ENCODE data around the gene LMBR1. TPM values are rescaled to one million over a fixed set of nuclear protein-coding genes. Genes with fewer than 3 reads are reported as not detected.

LMBR1 gene
- polyA plus RNA-seq, 1 experiment, result 5.3 TPM

- no peak for DNase-seq (ENCODE audit: low read depth)
- ChIA-PET POLR2A (no interaction called here), CTCF (interaction anchor here (0.9 to 1.1 kb wide), 2 partner anchors 14 to 15 kb away, joined by 4 to 5 read pairs; no protein-coding TSS in a partner anchor)
- TF ChIP-seq CTCF (IDR thresholded peaks at IDR 0.05; ENCODE audit: insufficient read depth, low read depth, low read length), result no peak
- Histone ChIP-seq H3K27me3 (ENCODE audit: control insufficient read depth, insufficient read depth, low read length) (no peaks in the 10 kb centered on the region), H3K36me3 (ENCODE audit: control insufficient read depth, insufficient read depth, low read length) (no peaks in the 10 kb centered on the region), H3K4me3 (ENCODE audit: low read depth, low read length) (no peak overlapping the region)
These were observed 115.5 kb downstream of the LMBR1 start for GRCh38 chr7:156777364-156778069.

GRCh38 chr7:156776527-156776926 is 116.5 kb downstream of the LMBR1 start:
- TF ChIP-seq CTCF (IDR thresholded peaks at IDR 0.05; ENCODE audit: insufficient read depth, low read depth, low read length), result no peak
- Histone ChIP-seq H3K4me3 (ENCODE audit: low read depth, low read length) (no peak overlapping the region), H3K27me3 (ENCODE audit: control insufficient read depth, insufficient read depth, low read length) (no peaks in the 10 kb centered on the region), H3K36me3 (ENCODE audit: control insufficient read depth, insufficient read depth, low read length) (no peaks in the 10 kb centered on the region)
- ChIA-PET CTCF (interaction anchor here (0.6 to 1.1 kb wide), 2 partner anchors 13 to 127 kb away, joined by 3 to 4 read pairs; no protein-coding TSS in a partner anchor), POLR2A (no interaction called here)
- DNase-seq (ENCODE audit: low read depth), result no peak

- POLR2A ChIA-PET, result no interaction called here
- H3K36me3 ChIP-seq (ENCODE audit: control insufficient read depth, insufficient read depth, low read length), result no peaks in the 10 kb centered on the region
- CTCF ChIA-PET, result interaction anchor here (2.5 kb wide), 1 partner anchor 11 kb away, joined by 8 read pairs; no protein-coding TSS in a partner anchor
- no peak for DNase-seq (ENCODE audit: low read depth)
- H3K4me3 ChIP-seq (ENCODE audit: low read depth, low read length), result no peak overlapping the region
- no peak for TF ChIP-seq CTCF (IDR thresholded peaks at IDR 0.05; ENCODE audit: insufficient read depth, low read depth, low read length)
- no peaks in the 10 kb centered on the region for H3K27me3 ChIP-seq (ENCODE audit: control insufficient read depth, insufficient read depth, low read length)
These were observed 119.0 kb downstream of the LMBR1 start for GRCh38 chr7:156773966-156774365.

GRCh38 chr7:156772725-156773124 is 120.3 kb downstream of the LMBR1 start:
- TF ChIP-seq CTCF (IDR thresholded peaks at IDR 0.05; ENCODE audit: insufficient read depth, low read depth, low read length), result no peak
- ChIA-PET POLR2A (no interaction called here), CTCF (interaction anchor here (2.5 kb wide), 1 partner anchor 9 kb away, joined by 8 read pairs; no protein-coding TSS in a partner anchor)
- DNase-seq (ENCODE audit: low read depth), result no peak
- no peaks in the 10 kb centered on the region for H3K27me3 ChIP-seq (ENCODE audit: control insufficient read depth, insufficient read depth, low read length)
- no peak overlapping the region for H3K4me3 ChIP-seq (ENCODE audit: low read depth, low read length)
- no peaks in the 10 kb centered on the region for H3K36me3 ChIP-seq (ENCODE audit: control insufficient read depth, insufficient read depth, low read length)

GRCh38 chr7:156768698-156769472 is 124.1 kb downstream of the LMBR1 start:
- CTCF ChIA-PET, result interaction anchor here (0.6 to 1.2 kb wide), 3 partner anchors 17 to 1856 kb away, joined by 3 to 4 read pairs (median 3); no protein-coding TSS in a partner anchor
- no peaks in the 10 kb centered on the region; the same call in 1 of the 2 replicates for H3K36me3 ChIP-seq (ENCODE audit: control insufficient read depth, insufficient read depth, low read length)
- H3K27me3 ChIP-seq (ENCODE audit: control insufficient read depth, insufficient read depth, low read length), result no peaks in the 10 kb centered on the region
- H3K4me3 ChIP-seq (ENCODE audit: low read depth, low read length), result no peak overlapping the region
- POLR2A ChIA-PET, result no interaction called here
- DNase-seq (ENCODE audit: low read depth), result no peak
- TF ChIP-seq CTCF (IDR thresholded peaks at IDR 0.05; ENCODE audit: insufficient read depth, low read depth, low read length), result no peak

Measured in BJ (cell line).